ENCODE data around the gene TSPAN32.

TSPAN32 gene

GRCh38 chr11:2313051-2313951 is 11.5 kb downstream of the TSPAN32 start:
- in situ Hi-C loops (cut with HindIII; ENCODE audit: low sequenced_read_pairs) = no loop called here

- in situ Hi-C loops (cut with HindIII; ENCODE audit: low sequenced_read_pairs) = no loop called here
Measured at GRCh38 chr11:2314136-2314524, 12.3 kb downstream of the TSPAN32 start.

- in situ Hi-C loops (cut with HindIII; ENCODE audit: low sequenced_read_pairs) = no loop called here
Measured at GRCh38 chr11:2314525-2315394, 12.9 kb downstream of the TSPAN32 start.

- in situ Hi-C loops (cut with HindIII; ENCODE audit: low sequenced_read_pairs) = no loop called here
Measured at GRCh38 chr11:2315395-2316168, 13.8 kb downstream of the TSPAN32 start.

- in situ Hi-C loops (cut with HindIII; ENCODE audit: low sequenced_read_pairs) = no loop called here
Measured at GRCh38 chr11:2316169-2316962, 14.6 kb downstream of the TSPAN32 start.

GRCh38 chr11:2316963-2317244 is 15.1 kb downstream of the TSPAN32 start:
- in situ Hi-C loops (cut with HindIII; ENCODE audit: low sequenced_read_pairs) = no loop called here

GRCh38 chr11:2317354-2318050 is 15.7 kb downstream of the TSPAN32 start:
- in situ Hi-C loops (cut with HindIII; ENCODE audit: low sequenced_read_pairs) = no loop called here

- in situ Hi-C loops (cut with HindIII; ENCODE audit: low sequenced_read_pairs) = no loop called here
Measured at GRCh38 chr11:2318123-2318522, 16.3 kb downstream of the TSPAN32 start.

GRCh38 chr11:2318707-2319106 is 16.9 kb downstream of the TSPAN32 start:
- in situ Hi-C loops (cut with HindIII; ENCODE audit: low sequenced_read_pairs) = no loop called here

GRCh38 chr11:2319791-2320472 is 18.1 kb downstream of the TSPAN32 start:
- in situ Hi-C loops (cut with HindIII; ENCODE audit: low sequenced_read_pairs) = no loop called here

GRCh38 chr11:2320568-2321310 is 18.9 kb downstream of the TSPAN32 start:
- in situ Hi-C loops (cut with HindIII; ENCODE audit: low sequenced_read_pairs) = no loop called here

- in situ Hi-C loops (cut with HindIII; ENCODE audit: low sequenced_read_pairs) = no loop called here
Measured at GRCh38 chr11:2321311-2321683, 19.5 kb downstream of the TSPAN32 start.

- in situ Hi-C loops (cut with HindIII; ENCODE audit: low sequenced_read_pairs) = no loop called here
Measured at GRCh38 chr11:2325123-2325522, 23.3 kb downstream of the TSPAN32 start.

GRCh38 chr11:2325719-2326118 is 23.9 kb downstream of the TSPAN32 start:
- in situ Hi-C loops (cut with HindIII; ENCODE audit: low sequenced_read_pairs) = no loop called here

GRCh38 chr11:2327032-2327431 is 25.2 kb downstream of the TSPAN32 start:
- in situ Hi-C loops (cut with HindIII; ENCODE audit: low sequenced_read_pairs) = no loop called here

- in situ Hi-C loops (cut with HindIII; ENCODE audit: low sequenced_read_pairs) = no loop called here
Measured at GRCh38 chr11:2328021-2328420, 26.2 kb downstream of the TSPAN32 start.

- in situ Hi-C loops (cut with HindIII; ENCODE audit: low sequenced_read_pairs) = no loop called here
Measured at GRCh38 chr11:2328656-2329354, 27.0 kb downstream of the TSPAN32 start.

GRCh38 chr11:2329551-2329950 is 27.7 kb downstream of the TSPAN32 start:
- in situ Hi-C loops (cut with HindIII; ENCODE audit: low sequenced_read_pairs) = no loop called here

Measured in endothelial cell of hepatic sinusoid (primary cell).